ENCODE data around the gene PAK4. TPM values are rescaled to one million over a fixed set of nuclear protein-coding genes. Genes with fewer than 3 reads are reported as not detected.

Gene PAK4
- total RNA-seq, 2 experiments from 2014 or later = 2.7 to 6.3 TPM

GRCh38 chr19:39196860-39197562, 71.4 kb downstream of the PAK4 start, which contains the start of gene NCCRP1:
TSS of gene NCCRP1 (plus strand) at chr19:39196964. CDS start at chr19:39196983, 19 bp downstream.
- Histone ChIP-seq H3K4me1 (ENCODE audit: insufficient read depth, low read length) (peaks cover 25% of the 10 kb centered on the region), H3K27me3 (ENCODE audit: control insufficient read depth in 1 of 2, insufficient read depth in 2 of 2, low read length in 2 of 2) (peaks cover 43 to 61% of the 10 kb centered on the region in 2 experiments), H3K9me3 (ENCODE audit: control insufficient read depth in 1 of 2, insufficient read depth in 1 of 2, low read length in 2 of 2) (peaks cover 0 to 11% of the 10 kb centered on the region in 2 experiments), H3K27ac (ENCODE audit: low read depth in 1 of 2, low read length in 2 of 2) (no peak within 1 kb of the TSS), H3K4me3 (ENCODE audit: low read length) (no peak within 1 kb of the TSS), H3K36me3 (ENCODE audit: insufficient read depth, low read length) (no peaks in the 10 kb centered on the region)
- Mint-ChIP-seq H3K4me1 (ENCODE audit: low read depth) (peaks cover 23% of the 10 kb centered on the region), H3K36me3 (ENCODE audit: low read depth) (no peaks in the 10 kb centered on the region), H3K9me3 (no peaks in the 10 kb centered on the region), H3K27ac (no peak within 1 kb of the TSS), H3K4me3 (peak within 1 kb of the TSS; percentile 46), H3K27me3 (peaks cover 80% of the 10 kb centered on the region)
- no peak for TF ChIP-seq CTCF (IDR thresholded peaks at IDR 0.05)
- ChIA-PET CTCF (no interaction called here), POLR2A (no interaction called here)
- intact Hi-C loops (cut with DNase I, micrococcal nuclease) = no loop called here
- DNase-seq (peak in 1 of 14 experiments; percentile 26), ATAC-seq (ENCODE audit: poor library complexity) (peak; percentile 24)

DNA sequence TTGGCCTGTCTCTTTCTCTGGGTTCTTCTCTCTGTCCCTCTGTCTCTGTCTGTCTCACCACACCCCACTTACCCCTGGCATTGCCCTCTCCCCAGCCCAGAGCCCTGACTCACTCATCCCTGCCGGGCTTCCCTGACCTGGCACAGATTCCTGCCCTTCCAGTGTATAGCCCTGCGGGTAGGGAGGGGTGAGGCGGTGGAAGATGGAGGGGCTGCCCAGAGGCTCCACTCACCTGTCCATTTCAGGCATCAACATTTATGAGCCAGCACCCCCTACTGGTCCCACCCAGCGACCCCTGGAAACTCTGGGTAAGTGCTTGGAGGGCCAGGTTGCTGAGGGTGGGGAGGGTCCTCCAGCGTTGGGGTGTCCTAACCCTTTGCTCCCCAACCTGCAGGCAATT, 72.2 kb downstream of the PAK4 start:
- Histone ChIP-seq H3K27ac (ENCODE audit: low read depth in 1 of 2, low read length in 2 of 2) (no peak overlapping the region), H3K27me3 (ENCODE audit: control insufficient read depth in 1 of 2, insufficient read depth in 2 of 2, low read length in 2 of 2) (peaks cover 44 to 65% of the 10 kb centered on the region in 2 experiments), H3K9me3 (ENCODE audit: control insufficient read depth in 1 of 2, insufficient read depth in 1 of 2, low read length in 2 of 2) (peaks cover 0 to 11% of the 10 kb centered on the region in 2 experiments), H3K4me1 (ENCODE audit: insufficient read depth, low read length) (peaks cover 25% of the 10 kb centered on the region), H3K36me3 (ENCODE audit: insufficient read depth, low read length) (no peaks in the 10 kb centered on the region), H3K4me3 (ENCODE audit: low read length) (no peak overlapping the region)
- intact Hi-C loops (cut with DNase I, micrococcal nuclease) = no loop called here
- Mint-ChIP-seq H3K9me3 (no peaks in the 10 kb centered on the region), H3K36me3 (ENCODE audit: low read depth) (no peaks in the 10 kb centered on the region), H3K4me3 (no peak overlapping the region), H3K4me1 (ENCODE audit: low read depth) (peaks cover 23% of the 10 kb centered on the region), H3K27ac (no peak overlapping the region), H3K27me3 (peaks cover 85% of the 10 kb centered on the region)
- POLR2A ChIA-PET = no interaction called here
- TF ChIP-seq CTCF (IDR thresholded peaks at IDR 0.05) = no peak
- DNase-seq (no peak), ATAC-seq (ENCODE audit: poor library complexity) (no peak)
- CTCF ChIA-PET = no interaction called here

DNA sequence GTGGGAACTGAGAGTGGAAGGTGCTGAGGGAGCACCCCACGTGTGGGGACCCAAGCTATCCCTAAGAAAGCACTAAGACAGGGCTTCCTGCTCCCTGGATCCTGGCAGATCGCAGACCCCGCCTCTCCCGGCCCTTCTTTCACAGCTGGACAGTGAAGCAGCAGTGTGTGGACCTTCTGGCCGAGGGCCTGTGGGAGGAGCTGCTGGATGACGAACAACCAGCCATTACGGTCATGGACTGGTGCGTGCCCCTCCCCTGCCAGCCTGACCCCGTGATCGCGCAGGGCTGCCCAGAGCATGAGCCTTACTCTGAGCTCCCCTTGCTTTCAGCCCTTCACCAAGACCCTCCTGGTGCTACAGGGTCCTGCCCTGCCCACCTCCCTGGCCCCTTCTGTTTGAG, 73.4 kb downstream of the PAK4 start:
- ATAC-seq (ENCODE audit: poor library complexity) (no peak), DNase-seq (no peak)
- ChIA-PET POLR2A (no interaction called here), CTCF (no interaction called here)
- Mint-ChIP-seq H3K27me3 (peaks cover 88% of the 10 kb centered on the region), H3K4me3 (no peak overlapping the region), H3K9me3 (no peaks in the 10 kb centered on the region), H3K4me1 (ENCODE audit: low read depth) (peaks cover 23% of the 10 kb centered on the region), H3K27ac (no peak overlapping the region), H3K36me3 (ENCODE audit: low read depth) (no peaks in the 10 kb centered on the region)
- Histone ChIP-seq H3K9me3 (ENCODE audit: control insufficient read depth in 1 of 2, insufficient read depth in 1 of 2, low read length in 2 of 2) (peaks cover 0 to 15% of the 10 kb centered on the region in 2 experiments), H3K36me3 (ENCODE audit: insufficient read depth, low read length) (no peaks in the 10 kb centered on the region), H3K4me1 (ENCODE audit: insufficient read depth, low read length) (peaks cover 25% of the 10 kb centered on the region), H3K4me3 (ENCODE audit: low read length) (no peak overlapping the region), H3K27ac (ENCODE audit: low read depth in 1 of 2, low read length in 2 of 2) (no peak overlapping the region), H3K27me3 (ENCODE audit: control insufficient read depth in 1 of 2, insufficient read depth in 2 of 2, low read length in 2 of 2) (peaks cover 49 to 74% of the 10 kb centered on the region in 2 experiments)
- no peak for TF ChIP-seq CTCF (IDR thresholded peaks at IDR 0.05)
- intact Hi-C loops (cut with DNase I, micrococcal nuclease) = no loop called here

Measured in CD4-positive, alpha-beta T cell (primary cell).